Measurements from ENCODE around the gene SMLR1. TPM values are rescaled to one million over a fixed set of nuclear protein-coding genes. Genes with fewer than 3 reads are reported as not detected.
A peak's percentile ranks its signal among the peaks of the same experiment; 100 is the strongest.

Gene SMLR1
- total RNA-seq (1 to 10 TPM in 2 of 9 donors, under 1 TPM in 5, not detected in 2; 0.08 to 3.9 (median 0.42) TPM), polyA plus RNA-seq (under 1 TPM in 2 of 3 donors, not detected in 1; 0.10 to 0.46 TPM)
- long read RNA-seq, donor 1, partial matches to known transcripts: 0 of 2 reads
- long read RNA-seq, donor 1, other reads (novel, unspliced or antisense): 0 of 2 reads
- long read RNA-seq, donor 2: 0 reads
- long read RNA-seq, donor 3, partial matches to known transcripts: 16 of 22 reads
- long read RNA-seq, donor 3, other reads (novel, unspliced or antisense): 6 of 22 reads
- long read RNA-seq, donor 4: 0 reads
- long read RNA-seq, donor 5, partial matches to known transcripts: 0 of 4 reads
- long read RNA-seq, donor 5, other reads (novel, unspliced or antisense): 0 of 4 reads
- long read RNA-seq, donor 6, partial matches to known transcripts: 0 of 4 reads
- long read RNA-seq, donor 6, other reads (novel, unspliced or antisense): 0 of 4 reads
- long read RNA-seq, donor 7: 0 reads
- long read RNA-seq, donor 8, partial matches to known transcripts: 0 of 3 reads
- long read RNA-seq, donor 8, other reads (novel, unspliced or antisense): 0 of 3 reads
- long read RNA-seq, donor 9: 0 reads
- long read RNA-seq, donor 10, partial matches to known transcripts: 0 of 1 reads
- long read RNA-seq, donor 10, other reads (novel, unspliced or antisense): 0 of 1 reads

GRCh38 chr6:130827247-130828149, at the start of gene SMLR1:
TSS of gene SMLR1 (plus strand) at chr6:130827406. CDS start at chr6:130827414, 8 bp downstream.
- H3K4me3 ChIP-seq: no peak within 1 kb of the TSS
- 69 to 77% (median 75%) methylated on average over 11 of the region's 11 CpGs for WGBS, 4 donors
- intact Hi-C loops (cut with DNase I): no loop called here
- peaks cover 0 to 11% of the 10 kb centered on the region in 2 donors for H3K4me1 ChIP-seq (replicated peaks in 1 of 2)
- no peaks in the 10 kb centered on the region for H3K27me3 ChIP-seq
- H3K27ac ChIP-seq: no peak within 1 kb of the TSS
- TF ChIP-seq POLR2A (IDR thresholded peaks at IDR 0.05): no peak
- TF ChIP-seq CTCF (IDR thresholded peaks at IDR 0.05): no peak
- H3K36me3 ChIP-seq (replicated peaks in 1 of 2): no peaks in the 10 kb centered on the region
- DNase-seq: peak in 3 of 7 donors; percentile 21 to 57 (median 35)
- H3K9me3 ChIP-seq (replicated peaks in 1 of 3): no peaks in the 10 kb centered on the region

DNA sequence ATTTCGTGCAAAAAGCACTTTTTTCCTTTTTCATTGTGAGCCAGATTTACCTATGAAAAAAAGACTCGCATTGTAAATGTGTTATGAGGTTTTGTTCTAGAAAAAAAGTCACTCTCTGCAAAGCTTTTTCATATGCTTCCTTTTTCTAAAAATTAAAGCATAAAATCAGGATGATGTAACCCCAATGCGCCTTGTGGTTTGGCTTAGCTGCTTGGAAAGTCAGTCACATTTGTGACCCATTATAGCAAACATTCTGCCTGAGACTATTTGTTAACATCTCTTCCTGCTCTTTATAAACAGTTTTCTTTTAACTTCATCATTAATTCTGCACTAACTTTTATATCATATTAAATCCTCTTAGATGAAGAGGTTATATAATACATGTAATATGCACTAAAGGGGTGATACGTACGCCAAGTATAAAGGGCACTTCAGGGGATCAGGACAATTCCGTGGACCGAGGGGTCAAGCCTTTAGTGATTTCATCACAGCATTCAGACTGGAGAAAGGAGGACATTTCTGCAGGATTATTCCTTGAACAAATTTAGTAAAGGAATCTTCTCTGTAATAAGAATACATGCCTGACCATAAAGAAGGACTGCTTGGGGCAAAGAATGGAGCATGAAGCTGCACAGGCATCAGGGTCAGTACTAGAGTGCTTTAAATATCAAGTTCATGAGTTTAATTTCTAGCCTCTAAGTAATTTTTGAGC, 48.1 kb upstream of the SMLR1 start:
- H3K27me3 ChIP-seq: no peaks in the 10 kb centered on the region
- no peaks in the 10 kb centered on the region for H3K4me1 ChIP-seq (replicated peaks in 1 of 2)
- no peak overlapping the region for H3K27ac ChIP-seq
- WGBS, 4 donors: 72 to 79% (median 74%) methylated on average over 7 of the region's 7 CpGs
- H3K4me3 ChIP-seq: no peak overlapping the region
- no peaks in the 10 kb centered on the region for H3K9me3 ChIP-seq (replicated peaks in 1 of 3)
- TF ChIP-seq POLR2A (IDR thresholded peaks at IDR 0.05): no peak
- no peak for TF ChIP-seq CTCF (IDR thresholded peaks at IDR 0.05)
- DNase-seq: no peak
- intact Hi-C loops (cut with DNase I): no loop called here
- H3K36me3 ChIP-seq (replicated peaks in 1 of 2): no peaks in the 10 kb centered on the region

- TF ChIP-seq POLR2A (IDR thresholded peaks at IDR 0.05) (no peak), CTCF (IDR thresholded peaks at IDR 0.05) (no peak)
- 53 to 67% (median 63%) methylated on average over 4 of the region's 4 CpGs for WGBS, 4 donors
- H3K27me3 ChIP-seq: no peaks in the 10 kb centered on the region
- H3K4me1 ChIP-seq (replicated peaks in 1 of 2): no peaks in the 10 kb centered on the region
- H3K4me3 ChIP-seq: no peak overlapping the region
- DNase-seq: no peak
- H3K36me3 ChIP-seq (replicated peaks in 1 of 2): no peaks in the 10 kb centered on the region
- intact Hi-C loops (cut with DNase I): no loop called here
- no peaks in the 10 kb centered on the region for H3K9me3 ChIP-seq (replicated peaks in 1 of 3)
- no peak overlapping the region for H3K27ac ChIP-seq
Measured at GRCh38 chr6:130779658-130780033, 47.6 kb upstream of the SMLR1 start.

Data from adrenal gland (tissue), 19 donors.